Fibroblast of lung (primary cell): ENCODE measurements around the gene CD244. TPM values are rescaled to one million over a fixed set of nuclear protein-coding genes. Genes with fewer than 3 reads are reported as not detected.

Experiments used
- DNase-seq, 2 donors: peaks; one replicate each; pipeline versions ENCODE4 v3.0.0 to v3.0.0-alpha.2; 2010; ENCODE audit warnings: low read depth in 2 of 2
- H2AFZ ChIP-seq: 2 replicates; pipeline ENCODE4 v1.5.1; 2012; ENCODE audit warnings: low read length, control low read depth, inconsistent platforms
- H3K27ac ChIP-seq: 2 replicates; pipeline ENCODE4 v1.5.1; 2011; ENCODE audit warnings: low read length, control low read depth; ENCODE audit not compliant: insufficient read depth
- H3K27me3 ChIP-seq: 2 replicates; pipeline ENCODE4 v1.5.1; 2011; ENCODE audit warnings: mild to moderate bottlenecking, low read length; ENCODE audit not compliant: control insufficient read depth, insufficient read depth
- H3K36me3 ChIP-seq: 2 replicates; pipeline ENCODE4 v1.5.1; 2011; ENCODE audit warnings: low read length; ENCODE audit not compliant: control insufficient read depth, insufficient read depth
- H3K4me1 ChIP-seq: 2 replicates; pipeline ENCODE4 v1.5.1; 2011; ENCODE audit warnings: low read length; ENCODE audit not compliant: control insufficient read depth, insufficient read depth; ENCODE audit errors: extremely low read depth
- H3K4me2 ChIP-seq: 2 replicates; pipeline ENCODE4 v1.5.1; 2011; ENCODE audit warnings: low read length, control low read depth; ENCODE audit not compliant: insufficient read depth; ENCODE audit errors: extremely low read depth
- H3K4me3 ChIP-seq, 4 experiments: fragments of 200-600 bp in 1 of 4; sonication (generic) in 1 of 4; replicated peaks in 1 of 4; 2 replicates each; pipeline ENCODE4 v1.5.1; 2011 to 2016; ENCODE audit warnings: low read length in 4 of 4, low read depth in 3 of 4, mild to moderate bottlenecking in 3 of 4, control low read depth in 2 of 4, inconsistent platforms in 1 of 4, mixed read lengths in 1 of 4; ENCODE audit not compliant: insufficient read depth in 1 of 4; ENCODE audit errors: control extremely low read depth in 1 of 4
- H3K79me2 ChIP-seq: 2 replicates; pipeline ENCODE4 v1.5.1; 2012; ENCODE audit warnings: mild to moderate bottlenecking, low read length, inconsistent platforms; ENCODE audit not compliant: control insufficient read depth, insufficient read depth
- H3K9ac ChIP-seq: 2 replicates; pipeline ENCODE4 v1.5.1; 2011; ENCODE audit warnings: mild to moderate bottlenecking, low read length, control low read depth; ENCODE audit not compliant: insufficient read depth
- H3K9me3 ChIP-seq: 2 replicates; pipeline ENCODE4 v1.5.1; 2012; ENCODE audit warnings: low read depth, low read length; ENCODE audit not compliant: control insufficient read depth, insufficient read depth
- H4K20me1 ChIP-seq: 2 replicates; pipeline ENCODE4 v1.5.1; 2011; ENCODE audit warnings: low read length; ENCODE audit not compliant: control insufficient read depth, insufficient read depth; ENCODE audit errors: extremely low read depth
- CTCF ChIP-seq, 2 donors: IDR thresholded peaks in 1 of 2; conservative IDR thresholded peaks in 1 of 2; 1 replicate in 1 of 2; 2 replicates in 1 of 2; pipeline ENCODE4 v1.5.1; 2011 to 2012; ENCODE audit warnings: low read length in 2 of 2, control low read depth in 1 of 2, inconsistent platforms in 1 of 2, low read depth in 1 of 2, mild to moderate bottlenecking in 1 of 2
- EZH2 ChIP-seq: IDR thresholded peaks from 2 replicates; pipeline ENCODE4 v1.5.1; 2012; ENCODE audit warnings: low read length, control low read depth, mild to moderate bottlenecking; ENCODE audit errors: missing control alignments
- polyA plus RNA-seq, 2 donors: library from polyadenylated mRNA; depleted of rRNA in 1 of 2; stranded (reverse) in 1 of 2; unstranded in 1 of 2; fragments of >200 nt; gene quantifications; 2 replicates each; pipeline ENCODE4 v1.2.1, GENCODE V29; 2011 to 2012; ENCODE audit warnings: missing spikeins in 1 of 2
- total RNA-seq: library from RNA; depleted of rRNA; stranded (reverse); fragments of >200 nt; gene quantifications from 2 replicates; pipeline ENCODE4 v1.2.1, GENCODE V29; 2014

The CD244 gene
- total and polyA plus RNA-seq, 2 donors (not counting 1 experiment from before 2014, with no cell fraction given): not detected

GRCh38 chr1:160836981-160837557 lies 25.6 kb downstream of the CD244 start:
- Histone ChIP-seq H3K27ac (no peak overlapping the region), H3K27me3 (no peaks in the 10 kb centered on the region), H4K20me1 (no peaks in the 10 kb centered on the region), H2AFZ (no peak overlapping the region), H3K4me1 (no peaks in the 10 kb centered on the region), H3K4me2 (no peak overlapping the region), H3K9ac (no peak overlapping the region), H3K9me3 (no peaks in the 10 kb centered on the region), H3K4me3 (no peak overlapping the region), H3K36me3 (no peaks in the 10 kb centered on the region), H3K79me2 (no peaks in the 10 kb centered on the region)
- no peak for TF ChIP-seq CTCF (conservative IDR thresholded peaks at IDR 0.05 in 1 of 2, IDR thresholded peaks at IDR 0.05 in 1 of 2; ENCODE audit: low read depth in 1 of 2, low read length in 2 of 2)
- no peak for TF ChIP-seq EZH2
- DNase-seq: no peak

GRCh38 chr1:160836561-160836960 lies 26.1 kb downstream of the CD244 start:
- TF ChIP-seq EZH2 (no peak), CTCF (conservative IDR thresholded peaks at IDR 0.05 in 1 of 2, IDR thresholded peaks at IDR 0.05 in 1 of 2; ENCODE audit: low read depth in 1 of 2, low read length in 2 of 2) (no peak)
- no peak overlapping the region for H3K9ac ChIP-seq
- H3K36me3 ChIP-seq: no peaks in the 10 kb centered on the region
- DNase-seq: no peak
- no peak overlapping the region for H3K4me2 ChIP-seq
- no peak overlapping the region for H3K27ac ChIP-seq
- H3K27me3 ChIP-seq: no peaks in the 10 kb centered on the region
- H4K20me1 ChIP-seq: no peaks in the 10 kb centered on the region
- no peak overlapping the region for H2AFZ ChIP-seq
- H3K4me3 ChIP-seq: no peak overlapping the region
- H3K79me2 ChIP-seq: no peaks in the 10 kb centered on the region
- no peaks in the 10 kb centered on the region for H3K9me3 ChIP-seq
- H3K4me1 ChIP-seq: no peaks in the 10 kb centered on the region

GRCh38 chr1:160835751-160836150 lies 26.9 kb downstream of the CD244 start:
- TF ChIP-seq CTCF (conservative IDR thresholded peaks at IDR 0.05 in 1 of 2, IDR thresholded peaks at IDR 0.05 in 1 of 2; ENCODE audit: low read depth in 1 of 2, low read length in 2 of 2) (no peak), EZH2 (no peak)
- H3K27ac ChIP-seq: no peak overlapping the region
- no peak overlapping the region for H3K4me3 ChIP-seq
- no peaks in the 10 kb centered on the region for H4K20me1 ChIP-seq
- no peaks in the 10 kb centered on the region for H3K36me3 ChIP-seq
- no peak overlapping the region for H3K4me2 ChIP-seq
- H3K9ac ChIP-seq: no peak overlapping the region
- no peak for DNase-seq
- no peaks in the 10 kb centered on the region for H3K79me2 ChIP-seq
- no peaks in the 10 kb centered on the region for H3K9me3 ChIP-seq
- no peak overlapping the region for H2AFZ ChIP-seq
- no peaks in the 10 kb centered on the region for H3K4me1 ChIP-seq
- H3K27me3 ChIP-seq: no peaks in the 10 kb centered on the region
